ENCODE measurements around the gene SOX6. TPM values are rescaled to one million over a fixed set of nuclear protein-coding genes. Genes with fewer than 3 reads are reported as not detected.

SOX6 gene
- total and polyA plus RNA-seq, 2 experiments from 2014 or later, result 0.03 to 0.66 TPM

DNA sequence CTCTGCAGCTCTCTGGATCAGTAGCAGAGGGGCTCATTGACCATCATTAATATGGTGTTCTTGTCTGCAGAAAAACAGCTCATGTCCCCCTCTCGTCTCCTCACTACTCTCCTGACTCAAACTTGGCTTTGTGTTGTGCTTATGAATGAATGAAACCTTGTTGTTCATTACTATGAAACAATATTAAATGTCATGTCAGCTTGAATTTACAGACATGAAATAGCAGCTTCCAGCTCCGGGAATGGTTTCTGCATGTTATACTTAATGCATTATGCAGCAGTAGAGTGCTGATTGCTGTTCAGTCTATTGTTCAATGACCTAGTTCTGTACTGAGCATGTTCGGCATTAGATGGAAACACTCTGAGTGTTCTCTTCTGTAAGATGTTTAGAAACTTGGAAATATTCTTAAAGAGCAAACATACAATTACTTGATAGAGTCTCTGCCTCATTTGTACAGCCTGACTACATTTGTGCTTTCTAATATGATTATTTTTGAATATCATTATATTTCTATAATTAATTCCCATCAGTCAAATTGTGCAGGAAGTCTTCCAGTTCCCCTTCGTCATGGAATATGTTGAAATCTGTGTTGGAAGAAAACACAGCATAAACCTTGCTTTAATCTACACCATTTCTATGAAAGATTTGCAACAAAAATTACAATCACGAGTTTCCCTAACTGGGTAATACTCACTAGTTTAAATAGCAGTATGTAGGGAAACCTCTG, 340.4 kb downstream of the SOX6 start (continued):
- TF ChIP-seq, protein P1, sequence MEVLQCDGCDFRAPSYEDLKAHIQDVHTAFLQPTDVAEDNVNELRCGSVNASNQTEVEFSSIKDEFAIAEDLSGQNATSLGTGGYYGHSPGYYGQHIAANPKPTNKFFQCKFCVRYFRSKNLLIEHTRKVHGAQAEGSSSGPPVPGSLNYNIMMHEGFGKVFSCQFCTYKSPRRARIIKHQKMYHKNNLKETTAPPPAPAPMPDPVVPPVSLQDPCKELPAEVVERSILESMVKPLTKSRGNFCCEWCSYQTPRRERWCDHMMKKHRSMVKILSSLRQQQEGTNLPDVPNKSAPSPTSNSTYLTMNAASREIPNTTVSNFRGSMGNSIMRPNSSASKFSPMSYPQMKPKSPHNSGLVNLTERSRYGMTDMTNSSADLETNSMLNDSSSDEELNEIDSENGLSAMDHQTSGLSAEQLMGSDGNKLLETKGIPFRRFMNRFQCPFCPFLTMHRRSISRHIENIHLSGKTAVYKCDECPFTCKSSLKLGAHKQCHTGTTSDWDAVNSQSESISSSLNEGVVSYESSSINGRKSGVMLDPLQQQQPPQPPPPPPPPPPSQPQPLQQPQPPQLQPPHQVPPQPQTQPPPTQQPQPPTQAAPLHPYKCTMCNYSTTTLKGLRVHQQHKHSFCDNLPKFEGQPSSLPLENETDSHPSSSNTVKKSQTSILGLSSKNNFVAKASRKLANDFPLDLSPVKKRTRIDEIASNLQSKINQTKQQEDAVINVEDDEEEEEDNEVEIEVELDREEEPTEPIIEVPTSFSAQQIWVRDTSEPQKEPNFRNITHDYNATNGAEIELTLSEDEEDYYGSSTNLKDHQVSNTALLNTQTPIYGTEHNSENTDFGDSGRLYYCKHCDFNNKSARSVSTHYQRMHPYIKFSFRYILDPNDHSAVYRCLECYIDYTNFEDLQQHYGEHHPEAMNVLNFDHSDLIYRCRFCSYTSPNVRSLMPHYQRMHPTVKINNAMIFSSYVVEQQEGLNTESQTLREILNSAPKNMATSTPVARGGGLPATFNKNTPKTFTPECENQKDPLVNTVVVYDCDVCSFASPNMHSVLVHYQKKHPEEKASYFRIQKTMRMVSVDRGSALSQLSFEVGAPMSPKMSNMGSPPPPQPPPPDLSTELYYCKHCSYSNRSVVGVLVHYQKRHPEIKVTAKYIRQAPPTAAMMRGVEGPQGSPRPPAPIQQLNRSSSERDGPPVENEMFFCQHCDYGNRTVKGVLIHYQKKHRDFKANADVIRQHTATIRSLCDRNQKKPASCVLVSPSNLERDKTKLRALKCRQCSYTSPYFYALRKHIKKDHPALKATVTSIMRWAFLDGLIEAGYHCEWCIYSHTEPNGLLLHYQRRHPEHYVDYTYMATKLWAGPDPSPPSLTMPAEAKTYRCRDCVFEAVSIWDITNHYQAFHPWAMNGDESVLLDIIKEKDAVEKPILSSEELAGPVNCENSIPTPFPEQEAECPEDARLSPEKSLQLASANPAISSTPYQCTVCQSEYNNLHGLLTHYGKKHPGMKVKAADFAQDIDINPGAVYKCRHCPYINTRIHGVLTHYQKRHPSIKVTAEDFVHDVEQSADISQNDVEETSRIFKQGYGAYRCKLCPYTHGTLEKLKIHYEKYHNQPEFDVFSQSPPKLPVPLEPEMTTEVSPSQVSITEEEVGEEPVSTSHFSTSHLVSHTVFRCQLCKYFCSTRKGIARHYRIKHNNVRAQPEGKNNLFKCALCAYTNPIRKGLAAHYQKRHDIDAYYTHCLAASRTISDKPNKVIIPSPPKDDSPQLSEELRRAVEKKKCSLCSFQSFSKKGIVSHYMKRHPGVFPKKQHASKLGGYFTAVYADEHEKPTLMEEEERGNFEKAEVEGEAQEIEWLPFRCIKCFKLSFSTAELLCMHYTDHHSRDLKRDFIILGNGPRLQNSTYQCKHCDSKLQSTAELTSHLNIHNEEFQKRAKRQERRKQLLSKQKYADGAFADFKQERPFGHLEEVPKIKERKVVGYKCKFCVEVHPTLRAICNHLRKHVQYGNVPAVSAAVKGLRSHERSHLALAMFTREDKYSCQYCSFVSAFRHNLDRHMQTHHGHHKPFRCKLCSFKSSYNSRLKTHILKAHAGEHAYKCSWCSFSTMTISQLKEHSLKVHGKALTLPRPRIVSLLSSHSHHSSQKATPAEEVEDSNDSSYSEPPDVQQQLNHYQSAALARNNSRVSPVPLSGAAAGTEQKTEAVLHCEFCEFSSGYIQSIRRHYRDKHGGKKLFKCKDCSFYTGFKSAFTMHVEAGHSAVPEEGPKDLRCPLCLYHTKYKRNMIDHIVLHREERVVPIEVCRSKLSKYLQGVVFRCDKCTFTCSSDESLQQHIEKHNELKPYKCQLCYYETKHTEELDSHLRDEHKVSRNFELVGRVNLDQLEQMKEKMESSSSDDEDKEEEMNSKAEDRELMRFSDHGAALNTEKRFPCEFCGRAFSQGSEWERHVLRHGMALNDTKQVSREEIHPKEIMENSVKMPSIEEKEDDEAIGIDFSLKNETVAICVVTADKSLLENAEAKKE (CRISPR knock-in tag; IDR thresholded peaks at IDR 0.05), result no peak
- TF ChIP-seq JUNB (IDR thresholded peaks at IDR 0.05; ENCODE audit: unreplicated experiment) (no peak), ZNF331 (CRISPR knock-in tag; IDR thresholded peaks at IDR 0.05; ENCODE audit: low read depth) (no peak), EZH2 (IDR thresholded peaks at IDR 0.05; ENCODE audit: low read depth, unreplicated experiment) (no peak)
- TF ChIP-seq, protein P2, sequence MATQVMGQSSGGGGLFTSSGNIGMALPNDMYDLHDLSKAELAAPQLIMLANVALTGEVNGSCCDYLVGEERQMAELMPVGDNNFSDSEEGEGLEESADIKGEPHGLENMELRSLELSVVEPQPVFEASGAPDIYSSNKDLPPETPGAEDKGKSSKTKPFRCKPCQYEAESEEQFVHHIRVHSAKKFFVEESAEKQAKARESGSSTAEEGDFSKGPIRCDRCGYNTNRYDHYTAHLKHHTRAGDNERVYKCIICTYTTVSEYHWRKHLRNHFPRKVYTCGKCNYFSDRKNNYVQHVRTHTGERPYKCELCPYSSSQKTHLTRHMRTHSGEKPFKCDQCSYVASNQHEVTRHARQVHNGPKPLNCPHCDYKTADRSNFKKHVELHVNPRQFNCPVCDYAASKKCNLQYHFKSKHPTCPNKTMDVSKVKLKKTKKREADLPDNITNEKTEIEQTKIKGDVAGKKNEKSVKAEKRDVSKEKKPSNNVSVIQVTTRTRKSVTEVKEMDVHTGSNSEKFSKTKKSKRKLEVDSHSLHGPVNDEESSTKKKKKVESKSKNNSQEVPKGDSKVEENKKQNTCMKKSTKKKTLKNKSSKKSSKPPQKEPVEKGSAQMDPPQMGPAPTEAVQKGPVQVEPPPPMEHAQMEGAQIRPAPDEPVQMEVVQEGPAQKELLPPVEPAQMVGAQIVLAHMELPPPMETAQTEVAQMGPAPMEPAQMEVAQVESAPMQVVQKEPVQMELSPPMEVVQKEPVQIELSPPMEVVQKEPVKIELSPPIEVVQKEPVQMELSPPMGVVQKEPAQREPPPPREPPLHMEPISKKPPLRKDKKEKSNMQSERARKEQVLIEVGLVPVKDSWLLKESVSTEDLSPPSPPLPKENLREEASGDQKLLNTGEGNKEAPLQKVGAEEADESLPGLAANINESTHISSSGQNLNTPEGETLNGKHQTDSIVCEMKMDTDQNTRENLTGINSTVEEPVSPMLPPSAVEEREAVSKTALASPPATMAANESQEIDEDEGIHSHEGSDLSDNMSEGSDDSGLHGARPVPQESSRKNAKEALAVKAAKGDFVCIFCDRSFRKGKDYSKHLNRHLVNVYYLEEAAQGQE (IDR thresholded peaks at IDR 0.05; ENCODE audit: unreplicated experiment), result no peak
- TF ChIP-seq, protein P3, sequence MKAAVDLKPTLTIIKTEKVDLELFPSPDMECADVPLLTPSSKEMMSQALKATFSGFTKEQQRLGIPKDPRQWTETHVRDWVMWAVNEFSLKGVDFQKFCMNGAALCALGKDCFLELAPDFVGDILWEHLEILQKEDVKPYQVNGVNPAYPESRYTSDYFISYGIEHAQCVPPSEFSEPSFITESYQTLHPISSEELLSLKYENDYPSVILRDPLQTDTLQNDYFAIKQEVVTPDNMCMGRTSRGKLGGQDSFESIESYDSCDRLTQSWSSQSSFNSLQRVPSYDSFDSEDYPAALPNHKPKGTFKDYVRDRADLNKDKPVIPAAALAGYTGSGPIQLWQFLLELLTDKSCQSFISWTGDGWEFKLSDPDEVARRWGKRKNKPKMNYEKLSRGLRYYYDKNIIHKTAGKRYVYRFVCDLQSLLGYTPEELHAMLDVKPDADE (IDR thresholded peaks at IDR 0.05), result no peak

Data from GM23338 (cell line).